Bronchial epithelial cell (primary cell): ENCODE results near the gene FUT8. TPM values are rescaled to one million over a fixed set of nuclear protein-coding genes. Genes with fewer than 3 reads are reported as not detected.

ENCODE experiments used
- DNase-seq: peaks from one replicate; pipeline ENCODE4 v3.0.0-alpha.2; 2010; ENCODE audit warnings: low read depth
- FAIRE-seq: peaks from 2 replicates; lab custom pipeline; 2011; peaks lifted over from hg19 to GRCh38; lab: Jason Lieb, UNC
- H3K27me3 ChIP-seq: 2 replicates; pipeline ENCODE4 v1.5.1; 2011; ENCODE audit warnings: low read length; ENCODE audit not compliant: control insufficient read depth, insufficient read depth
- H3K36me3 ChIP-seq: 2 replicates; pipeline ENCODE4 v1.5.1; 2011; ENCODE audit warnings: low read length; ENCODE audit not compliant: control insufficient read depth, insufficient read depth
- H3K4me3 ChIP-seq: 2 replicates; pipeline ENCODE4 v1.5.1; 2011; ENCODE audit warnings: mild to moderate bottlenecking, low read depth, low read length, control low read depth
- total RNA-seq: library from RNA; depleted of rRNA; stranded (reverse); fragments of >200 nt; gene quantifications from 2 replicates; pipeline ENCODE4 v1.2.1, GENCODE V29; 2014
- TF ChIP-seq, protein P1 (sequence below): IDR thresholded peaks from 2 replicates; pipeline ENCODE4 v1.5.1; 2011; ENCODE audit warnings: mild to moderate bottlenecking, moderate library complexity, low read length, control low read depth, inconsistent platforms; ENCODE audit not compliant: insufficient read depth, severe bottlenecking

The FUT8 gene
- total RNA-seq, 1 donor from 2014 or later = 16.3 TPM

GRCh38 chr14:65613131-65613650 is 200.7 kb downstream of the FUT8 start:
- DNase-seq = no peak
- TF ChIP-seq, protein P1, sequence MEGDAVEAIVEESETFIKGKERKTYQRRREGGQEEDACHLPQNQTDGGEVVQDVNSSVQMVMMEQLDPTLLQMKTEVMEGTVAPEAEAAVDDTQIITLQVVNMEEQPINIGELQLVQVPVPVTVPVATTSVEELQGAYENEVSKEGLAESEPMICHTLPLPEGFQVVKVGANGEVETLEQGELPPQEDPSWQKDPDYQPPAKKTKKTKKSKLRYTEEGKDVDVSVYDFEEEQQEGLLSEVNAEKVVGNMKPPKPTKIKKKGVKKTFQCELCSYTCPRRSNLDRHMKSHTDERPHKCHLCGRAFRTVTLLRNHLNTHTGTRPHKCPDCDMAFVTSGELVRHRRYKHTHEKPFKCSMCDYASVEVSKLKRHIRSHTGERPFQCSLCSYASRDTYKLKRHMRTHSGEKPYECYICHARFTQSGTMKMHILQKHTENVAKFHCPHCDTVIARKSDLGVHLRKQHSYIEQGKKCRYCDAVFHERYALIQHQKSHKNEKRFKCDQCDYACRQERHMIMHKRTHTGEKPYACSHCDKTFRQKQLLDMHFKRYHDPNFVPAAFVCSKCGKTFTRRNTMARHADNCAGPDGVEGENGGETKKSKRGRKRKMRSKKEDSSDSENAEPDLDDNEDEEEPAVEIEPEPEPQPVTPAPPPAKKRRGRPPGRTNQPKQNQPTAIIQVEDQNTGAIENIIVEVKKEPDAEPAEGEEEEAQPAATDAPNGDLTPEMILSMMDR = no peak
- H3K27me3 ChIP-seq = no peaks in the 10 kb centered on the region
- FAIRE-seq = no peak
- H3K36me3 ChIP-seq = no peaks in the 10 kb centered on the region
- H3K4me3 ChIP-seq = no peak overlapping the region

- H3K36me3 ChIP-seq = no peaks in the 10 kb centered on the region
- no peak overlapping the region for H3K4me3 ChIP-seq
- no peak for DNase-seq
- no peaks in the 10 kb centered on the region for H3K27me3 ChIP-seq
- TF ChIP-seq, protein P1 = no peak
- FAIRE-seq = no peak
These were observed 206.5 kb downstream of the FUT8 start for GRCh38 chr14:65618996-65619395.

- TF ChIP-seq, protein P1 = no peak
- FAIRE-seq (no peak), DNase-seq (peak; percentile 56)
- Histone ChIP-seq H3K36me3 (no peaks in the 10 kb centered on the region), H3K27me3 (no peaks in the 10 kb centered on the region), H3K4me3 (no peak overlapping the region)
These were observed 207.7 kb downstream of the FUT8 start for GRCh38 chr14:65620195-65620594.

- FAIRE-seq (no peak), DNase-seq (no peak)
- Histone ChIP-seq H3K4me3 (no peak overlapping the region), H3K27me3 (no peaks in the 10 kb centered on the region), H3K36me3 (no peaks in the 10 kb centered on the region)
- TF ChIP-seq, protein P1 = no peak
These were observed 210.2 kb downstream of the FUT8 start for GRCh38 chr14:65622703-65623102.

DNA sequence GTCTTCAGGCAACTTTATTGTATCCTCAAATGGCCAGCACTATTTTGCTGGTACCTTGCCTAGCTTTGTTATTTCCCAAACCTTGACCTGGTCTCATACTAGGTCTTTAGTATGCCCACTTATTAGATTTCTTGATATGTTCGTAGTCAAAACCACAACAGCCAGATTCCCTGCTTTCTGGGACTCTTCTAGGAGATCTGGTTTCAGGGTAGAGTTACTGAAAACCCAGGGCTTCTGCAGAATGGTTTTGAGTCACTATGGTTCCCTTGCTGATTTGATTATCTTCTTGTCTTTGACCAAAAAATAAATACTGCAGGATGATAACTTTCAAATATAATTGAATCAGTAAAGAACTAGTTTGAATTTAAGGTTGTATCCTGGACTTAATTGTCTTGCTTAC is 211.2 kb downstream of the FUT8 start:
- DNase-seq (no peak), FAIRE-seq (no peak)
- TF ChIP-seq, protein P1 = no peak
- no peaks in the 10 kb centered on the region for H3K27me3 ChIP-seq
- no peaks in the 10 kb centered on the region for H3K36me3 ChIP-seq
- no peak overlapping the region for H3K4me3 ChIP-seq

DNA sequence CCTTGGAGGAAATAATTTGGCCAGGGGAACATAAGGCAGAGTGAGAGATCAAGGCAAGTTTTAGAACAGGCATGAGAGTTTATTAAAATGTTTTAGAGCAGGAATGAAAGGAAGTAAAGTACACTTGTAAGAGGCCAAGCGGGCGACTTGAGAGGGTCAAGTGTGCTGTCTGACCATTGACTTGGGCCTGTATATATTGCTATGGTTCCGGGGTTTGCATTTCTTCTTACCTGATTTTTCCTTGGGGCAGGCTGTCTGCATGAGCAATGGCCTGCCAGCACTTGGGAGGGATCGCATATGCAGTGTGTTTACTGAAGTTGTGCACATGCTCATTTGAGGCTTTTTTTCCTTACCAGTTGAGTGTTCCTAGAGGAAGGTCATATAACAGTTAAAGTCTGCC is 214.8 kb downstream of the FUT8 start:
- Histone ChIP-seq H3K27me3 (no peaks in the 10 kb centered on the region), H3K36me3 (no peaks in the 10 kb centered on the region), H3K4me3 (no peak overlapping the region)
- DNase-seq = no peak
- TF ChIP-seq, protein P1 = no peak
- FAIRE-seq = no peak
